GM18517 (cell line): ENCODE data around the gene MITF.
A peak's percentile ranks its signal among the peaks of the same experiment; 100 is the strongest.

ENCODE experiments used
- ATAC-seq: cut with Tn5 transposase; IDR thresholded peaks from one replicate; pipeline ENCODE4 v1.9.1; 2021; ENCODE audit warnings: mild to moderate bottlenecking, moderate library complexity; ENCODE audit not compliant: unreplicated experiment

MITF gene

DNA sequence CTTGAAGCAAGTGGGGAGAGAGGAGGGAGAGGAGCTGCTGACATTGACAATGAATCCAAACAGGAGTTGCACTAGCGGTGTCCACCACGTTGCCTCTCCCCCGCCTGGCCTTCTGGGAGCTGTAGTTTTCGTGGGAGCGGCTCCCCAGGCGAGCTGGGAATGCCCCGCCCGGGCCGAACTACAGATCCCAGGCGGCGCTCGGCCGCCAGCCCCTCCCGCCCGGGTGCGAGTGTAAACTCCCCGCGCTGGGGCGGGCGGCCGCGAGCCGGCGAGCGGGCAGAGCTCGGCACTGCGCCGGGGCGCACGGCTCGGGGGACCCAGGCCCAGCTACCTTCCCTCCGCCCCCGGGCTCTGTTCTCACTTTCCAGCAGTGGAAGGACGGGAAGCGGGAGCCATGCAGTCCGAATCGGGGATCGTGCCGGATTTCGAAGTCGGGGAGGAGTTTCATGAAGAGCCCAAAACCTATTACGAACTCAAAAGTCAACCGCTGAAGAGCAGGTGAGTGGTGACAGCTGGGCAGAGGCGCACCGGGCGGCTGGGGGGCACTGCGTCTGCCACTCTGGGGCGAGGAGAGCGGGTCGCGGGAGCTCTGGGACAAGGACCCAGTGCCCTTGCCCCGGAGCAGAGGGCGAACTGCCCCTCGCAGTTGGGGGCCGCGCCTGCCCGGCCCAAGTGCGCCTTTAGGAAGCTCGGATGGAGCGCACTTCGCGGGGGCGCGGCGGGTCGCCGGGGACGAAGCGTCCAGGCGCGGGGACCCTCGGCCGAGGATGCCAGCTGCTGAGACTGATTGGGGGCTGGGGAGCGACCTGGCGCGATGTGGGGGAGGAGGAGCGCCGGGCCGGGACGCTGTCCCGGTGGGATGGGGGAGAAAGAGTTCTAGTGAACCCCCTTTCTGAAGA is at the start of gene MITF:
TSS of gene MITF (plus strand) at position 261 of the 899 bp plus-strand sequence. CDS start at position 395, 134 bp downstream.
- peak; percentile 90 for ATAC-seq

DNA sequence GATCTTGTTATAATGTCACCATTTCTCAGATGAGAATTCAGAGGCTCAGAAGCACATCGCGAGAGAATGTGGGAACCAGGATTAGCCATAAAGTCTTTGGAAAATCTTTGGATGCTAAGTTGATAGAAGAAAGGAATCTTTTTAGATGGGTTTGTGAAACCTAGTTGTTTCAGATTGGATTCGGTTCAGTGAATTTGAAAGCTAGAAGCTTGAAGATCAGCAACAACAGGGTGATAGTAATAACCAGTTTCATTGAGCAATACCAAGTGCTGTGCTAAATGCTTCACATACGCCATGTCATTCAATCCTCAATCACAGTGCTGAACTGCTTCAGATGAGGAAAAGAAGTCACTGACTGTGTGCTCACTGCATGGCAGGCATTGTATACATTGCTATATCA is 47.4 kb upstream of the MITF start:
- no peak for ATAC-seq

DNA sequence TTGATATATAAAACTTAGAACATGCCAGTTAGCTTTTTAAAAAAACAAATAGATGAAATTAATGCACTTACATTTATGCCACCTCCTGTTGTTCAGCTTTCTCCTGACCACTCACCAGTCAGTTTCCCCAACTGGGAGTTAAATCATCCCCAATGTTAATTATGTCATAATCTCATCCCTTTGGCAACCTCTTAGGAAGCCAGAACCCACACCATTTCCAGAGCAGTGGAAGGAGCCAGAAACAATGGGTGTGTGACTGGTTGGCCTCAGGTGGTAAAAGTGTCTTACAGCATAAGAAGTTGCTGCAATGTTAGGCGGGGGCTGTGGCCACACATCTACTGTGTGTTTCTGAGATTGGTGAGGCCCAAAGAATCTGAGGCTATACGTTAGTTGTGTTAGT is 46.5 kb upstream of the MITF start:
- no peak for ATAC-seq

- ATAC-seq, result no peak
Measured at GRCh38 chr3:69695443-69695842, 43.8 kb upstream of the MITF start.

- ATAC-seq, result no peak
Measured at GRCh38 chr3:69695933-69696332, 43.3 kb upstream of the MITF start.

GRCh38 chr3:69696367-69696766 is 42.9 kb upstream of the MITF start:
- ATAC-seq, result no peak

DNA sequence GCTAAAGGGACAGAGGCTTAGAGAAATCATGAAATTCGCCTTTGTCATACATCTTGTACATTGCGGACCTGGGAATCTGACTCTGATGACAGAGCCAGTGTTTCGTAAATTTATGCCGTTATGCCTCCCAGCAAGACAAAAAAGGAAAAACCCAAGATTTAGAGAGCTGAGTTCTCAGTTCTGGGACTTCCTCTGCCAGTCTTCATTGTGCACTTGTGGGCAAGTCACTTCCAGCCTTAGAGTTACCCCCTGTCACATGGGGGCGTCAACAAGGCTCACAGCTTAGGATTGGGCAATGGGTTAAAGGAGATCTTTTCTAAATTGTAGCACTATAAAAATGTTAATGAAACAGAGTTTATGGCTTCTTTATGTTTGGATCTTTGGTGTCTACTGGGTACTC is 41.9 kb upstream of the MITF start:
- no peak for ATAC-seq

GRCh38 chr3:69698728-69699127 is 40.5 kb upstream of the MITF start:
- ATAC-seq, result no peak

DNA sequence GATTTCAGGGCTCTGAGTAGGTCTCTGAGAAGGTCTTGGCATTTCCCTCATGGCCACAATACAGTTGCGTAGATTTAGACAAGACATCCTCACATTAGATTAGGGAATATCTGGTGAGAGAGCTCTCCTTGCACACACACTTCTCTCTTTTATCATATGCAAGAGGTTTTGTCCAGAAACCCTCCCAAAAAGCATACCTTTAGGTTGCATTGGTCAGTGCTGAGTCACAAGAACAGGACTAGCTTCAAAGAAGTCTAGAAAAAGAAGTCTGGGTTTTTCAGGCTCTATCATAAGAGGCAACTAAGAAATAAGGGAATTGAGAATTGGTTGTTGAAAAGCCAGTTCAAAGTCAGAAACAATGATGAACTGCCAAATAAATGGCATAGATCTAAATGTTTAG is 40.1 kb upstream of the MITF start:
- no peak for ATAC-seq

GRCh38 chr3:69700949-69701348 is 38.3 kb upstream of the MITF start:
- no peak for ATAC-seq

DNA sequence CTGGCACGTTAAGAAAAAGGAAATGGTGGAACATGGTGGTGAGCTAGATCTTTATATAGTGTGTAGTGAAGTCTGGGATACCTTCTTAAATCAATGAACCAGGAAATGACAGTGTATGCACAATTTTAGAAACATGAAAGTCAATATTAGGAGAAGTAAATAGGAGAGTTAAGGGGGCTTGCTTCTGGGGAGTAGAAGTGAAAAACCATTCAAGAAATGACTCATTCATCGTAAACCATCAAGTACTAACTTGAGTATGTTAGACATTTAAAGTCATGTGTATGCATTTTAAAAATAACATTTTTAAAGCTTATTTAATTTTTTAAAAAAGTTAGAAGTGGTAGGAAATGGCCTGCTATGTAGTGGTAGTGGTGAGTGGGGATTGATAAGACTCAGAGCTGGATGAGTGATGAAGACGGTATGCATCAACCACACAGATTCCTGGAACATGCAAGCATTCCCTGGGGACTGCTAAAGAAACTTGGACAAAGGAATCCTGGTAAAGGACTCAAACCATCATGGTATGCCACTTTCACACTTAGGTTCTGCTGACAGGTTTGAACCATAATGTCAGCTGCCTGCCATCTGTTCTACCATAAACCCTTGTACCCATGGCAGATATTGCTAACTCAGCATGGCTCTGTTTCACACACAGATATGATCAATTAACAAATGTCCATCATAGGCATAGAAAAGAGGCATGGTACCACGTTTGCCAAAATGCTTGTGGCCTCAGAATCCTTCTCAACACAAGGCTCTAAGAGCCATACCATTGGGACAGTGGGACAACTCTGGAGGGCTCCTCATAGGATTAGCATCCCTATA is 28.9 kb upstream of the MITF start:
- ATAC-seq, result no peak

DNA sequence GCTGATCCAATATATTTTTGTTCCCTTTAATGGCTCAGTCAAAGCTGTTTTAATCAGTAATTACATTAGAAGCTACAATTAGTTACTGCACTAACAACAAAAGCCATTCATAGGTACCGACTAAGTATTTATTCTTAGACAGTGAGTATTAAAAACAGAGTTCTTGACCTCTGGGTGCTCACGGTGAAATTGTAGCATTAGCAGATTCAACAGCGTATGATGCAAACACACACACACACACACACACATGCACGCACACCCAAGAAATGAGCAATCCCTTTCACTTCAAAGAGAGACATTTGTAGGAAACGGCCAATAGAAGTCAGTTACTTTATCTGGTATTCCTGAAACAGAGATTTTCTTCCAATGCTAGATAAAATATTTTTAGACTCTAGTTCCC is 27.0 kb upstream of the MITF start:
- no peak for ATAC-seq

DNA sequence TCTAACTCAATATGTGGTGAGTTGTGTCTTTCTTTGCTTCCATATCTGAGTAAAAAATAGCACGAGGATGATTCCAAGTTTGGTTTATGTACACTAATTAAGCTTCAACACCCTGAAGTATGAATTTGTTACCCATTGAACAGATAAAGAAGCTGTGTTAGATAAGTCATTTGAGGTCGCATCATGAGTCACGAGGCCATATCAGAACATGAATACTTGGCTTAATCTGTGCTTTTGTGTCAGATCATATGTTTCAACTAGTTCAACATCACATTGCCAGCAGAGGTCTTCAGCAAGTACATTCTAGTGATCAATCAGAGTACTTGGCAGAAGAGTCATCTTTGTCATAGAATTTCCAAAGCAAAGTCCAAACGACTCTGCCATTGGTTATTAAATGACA is 26.3 kb upstream of the MITF start:
- no peak for ATAC-seq

DNA sequence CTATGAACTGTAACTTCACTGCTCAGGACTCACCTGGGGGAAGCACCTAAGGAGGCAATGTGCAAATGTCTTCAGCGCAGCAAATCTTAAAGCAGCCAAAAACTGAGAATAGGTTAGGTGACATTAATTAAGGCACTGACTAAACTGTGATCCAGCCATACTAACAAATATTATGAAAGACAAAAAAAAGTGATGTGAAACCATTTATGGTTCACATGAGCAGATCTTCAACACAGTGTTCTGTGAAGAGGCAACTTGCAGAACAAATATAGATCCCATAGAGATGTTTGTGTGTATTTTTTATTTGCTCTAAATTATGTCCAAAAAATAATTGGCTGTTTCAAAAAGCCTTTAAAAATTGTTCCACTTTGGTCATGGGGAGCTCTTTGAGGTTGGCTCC is 24.1 kb upstream of the MITF start:
- no peak for ATAC-seq

- no peak for ATAC-seq
Measured at GRCh38 chr3:69716119-69716518, 23.1 kb upstream of the MITF start.

GRCh38 chr3:69718866-69719586 is 20.2 kb upstream of the MITF start:
- no peak for ATAC-seq

DNA sequence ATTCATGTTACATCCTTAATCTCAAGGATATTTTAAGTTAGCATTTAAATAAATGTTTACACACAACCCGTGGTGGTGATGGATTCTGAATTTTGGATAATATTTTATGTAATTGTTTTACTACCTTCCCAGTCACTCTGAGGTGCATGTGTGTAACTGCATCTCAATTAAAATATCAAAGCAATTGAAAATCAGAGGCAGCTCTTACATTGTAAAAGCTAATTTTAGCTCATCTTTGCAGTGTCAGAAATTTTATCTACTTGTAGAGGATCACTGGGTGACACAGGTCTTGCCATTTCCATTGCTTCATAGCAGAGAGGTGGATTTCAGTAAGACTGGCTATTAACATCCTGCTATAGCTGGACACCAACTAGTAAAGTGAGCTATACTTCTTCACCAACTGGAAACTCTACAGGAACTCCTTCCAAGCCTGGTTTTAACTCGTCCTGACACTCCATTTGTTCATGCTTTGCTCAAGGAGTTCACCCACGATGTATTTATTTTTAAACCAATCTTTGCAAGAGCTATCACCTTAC is 19.6 kb upstream of the MITF start:
- ATAC-seq, result no peak

- ATAC-seq, result no peak
Measured at GRCh38 chr3:69720824-69721223, 18.4 kb upstream of the MITF start.

DNA sequence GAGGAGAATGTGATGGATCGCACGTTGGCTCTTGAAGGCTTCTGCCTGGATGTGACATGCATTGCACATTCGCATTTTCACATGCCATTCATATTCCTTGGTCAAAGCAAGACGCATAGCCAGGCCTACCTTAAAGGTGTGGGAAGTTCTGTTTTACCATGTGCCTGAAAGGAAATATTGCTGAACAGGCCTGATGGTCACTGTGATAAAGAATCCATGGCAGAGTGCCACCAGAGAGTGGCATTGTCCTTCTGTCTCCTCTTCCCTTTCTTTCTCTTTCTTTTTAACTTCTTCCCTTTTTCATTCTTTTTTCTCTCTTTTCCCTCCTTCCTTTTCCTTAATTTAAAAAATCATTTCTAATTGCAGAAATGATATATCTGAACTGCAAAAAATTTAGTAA is 15.9 kb upstream of the MITF start:
- no peak for ATAC-seq

GRCh38 chr3:69724722-69725435 is 14.4 kb upstream of the MITF start:
- ATAC-seq, result no peak
